ENCODE data around the gene SYT8. TPM values are rescaled to one million over a fixed set of nuclear protein-coding genes. Genes with fewer than 3 reads are reported as not detected.

SYT8 gene
- total RNA-seq, 2 donors from 2014 or later: not detected

DNA sequence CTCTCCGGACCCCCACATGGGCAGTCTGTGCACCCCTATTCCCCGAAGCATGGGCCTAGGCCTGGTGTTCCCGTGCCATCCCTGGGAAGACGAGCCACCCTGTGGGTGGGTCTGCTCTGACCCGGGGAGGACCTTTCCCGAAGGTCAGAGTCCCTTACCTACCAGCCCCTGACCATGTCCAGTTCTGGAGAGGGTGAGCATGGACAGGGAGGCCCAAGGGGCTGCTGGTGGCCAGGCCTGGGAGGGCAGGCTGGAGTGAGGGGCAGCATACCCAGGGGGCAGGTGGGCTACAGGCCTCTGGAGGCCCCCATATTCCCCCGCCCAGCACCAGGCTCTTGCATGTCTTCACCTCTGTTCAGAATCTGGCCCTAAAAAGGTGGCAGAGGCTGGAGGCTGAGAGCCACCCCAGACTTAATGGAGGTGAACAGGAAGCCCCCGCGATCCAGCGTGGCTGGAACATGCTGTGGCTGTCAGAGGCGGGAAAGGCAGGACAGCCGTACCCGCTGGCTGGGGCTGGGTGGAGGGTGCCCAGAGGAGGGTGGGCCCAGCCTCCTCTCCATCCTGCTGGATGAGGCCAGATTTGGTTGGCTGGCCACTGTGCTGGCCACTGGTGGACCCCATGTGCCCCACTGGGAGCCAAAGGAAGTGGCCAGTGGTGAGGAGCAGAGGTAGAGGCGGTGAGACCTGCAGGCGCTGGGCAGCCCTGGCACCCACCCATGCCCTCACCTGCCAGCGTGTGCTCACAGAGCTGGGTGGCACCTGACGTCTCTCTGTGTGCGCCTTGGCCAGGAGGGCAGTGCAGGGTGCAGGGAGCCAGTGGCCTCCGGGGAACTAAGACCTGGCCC is 11.2 kb upstream of the SYT8 start:
- H3K27me3 Mint-ChIP-seq (ENCODE audit: low read depth): no peaks in the 10 kb centered on the region
- ATAC-seq (replicated peaks in 1 of 2) (no peak), DNase-seq (no peak)
- H3K4me1 Mint-ChIP-seq (ENCODE audit: low read depth): no peaks in the 10 kb centered on the region
- H3K9me3 Mint-ChIP-seq: peaks cover 4 to 5% of the 10 kb centered on the region in 2 donors
- no peak overlapping the region for H3K27ac Mint-ChIP-seq
- no peaks in the 10 kb centered on the region for H3K36me3 Mint-ChIP-seq (ENCODE audit: insufficient read depth in 2 of 2)
- H3K4me3 Mint-ChIP-seq: no peak overlapping the region

DNA sequence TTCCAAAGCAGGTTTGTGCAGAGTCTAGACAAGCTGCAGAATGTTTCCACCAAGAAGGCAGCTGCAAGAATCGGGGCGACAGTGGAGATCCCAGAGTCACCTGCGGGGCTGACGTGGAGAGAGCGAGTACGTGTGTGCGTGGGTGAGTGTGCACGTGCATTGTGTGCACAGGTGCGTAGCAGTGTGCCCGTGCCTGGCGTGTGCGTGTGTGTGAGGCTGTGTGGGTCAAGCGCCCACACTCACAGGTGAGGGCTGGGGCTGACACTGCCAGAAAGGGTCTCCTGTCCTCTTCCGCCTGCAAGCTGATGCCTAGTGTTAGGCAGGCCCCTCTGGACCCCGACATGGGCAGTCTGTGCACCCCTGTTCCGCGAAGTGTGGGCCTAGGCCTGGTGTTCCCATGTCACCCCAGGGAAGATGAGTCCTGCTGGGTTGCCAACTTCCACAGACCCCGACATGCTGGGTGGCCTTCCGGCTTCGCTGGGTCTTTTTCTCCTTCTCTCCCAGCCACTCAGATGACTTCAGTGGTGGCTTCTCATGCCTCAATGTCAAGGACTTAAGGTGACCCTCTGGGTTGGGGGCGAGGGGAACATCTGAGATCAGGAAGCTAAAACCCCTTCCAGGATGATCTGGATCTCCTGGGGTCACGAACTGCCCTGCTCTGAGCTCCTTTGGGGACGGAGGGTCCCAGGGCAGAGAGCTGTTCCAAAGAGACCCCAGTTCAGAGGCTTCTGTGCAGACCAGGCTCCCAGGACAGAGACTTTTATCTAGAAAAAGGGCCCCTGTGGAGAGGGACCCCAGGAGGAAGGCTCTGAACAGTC is 10.4 kb upstream of the SYT8 start:
- no peak for ATAC-seq (replicated peaks in 1 of 2)
- Mint-ChIP-seq H3K4me1 (ENCODE audit: low read depth) (no peaks in the 10 kb centered on the region), H3K9me3 (peaks cover 4% of the 10 kb centered on the region in 2 donors), H3K27ac (no peak overlapping the region), H3K4me3 (no peak overlapping the region), H3K36me3 (ENCODE audit: insufficient read depth in 2 of 2) (no peaks in the 10 kb centered on the region), H3K27me3 (ENCODE audit: low read depth) (no peaks in the 10 kb centered on the region)
- DNase-seq: no peak

DNA sequence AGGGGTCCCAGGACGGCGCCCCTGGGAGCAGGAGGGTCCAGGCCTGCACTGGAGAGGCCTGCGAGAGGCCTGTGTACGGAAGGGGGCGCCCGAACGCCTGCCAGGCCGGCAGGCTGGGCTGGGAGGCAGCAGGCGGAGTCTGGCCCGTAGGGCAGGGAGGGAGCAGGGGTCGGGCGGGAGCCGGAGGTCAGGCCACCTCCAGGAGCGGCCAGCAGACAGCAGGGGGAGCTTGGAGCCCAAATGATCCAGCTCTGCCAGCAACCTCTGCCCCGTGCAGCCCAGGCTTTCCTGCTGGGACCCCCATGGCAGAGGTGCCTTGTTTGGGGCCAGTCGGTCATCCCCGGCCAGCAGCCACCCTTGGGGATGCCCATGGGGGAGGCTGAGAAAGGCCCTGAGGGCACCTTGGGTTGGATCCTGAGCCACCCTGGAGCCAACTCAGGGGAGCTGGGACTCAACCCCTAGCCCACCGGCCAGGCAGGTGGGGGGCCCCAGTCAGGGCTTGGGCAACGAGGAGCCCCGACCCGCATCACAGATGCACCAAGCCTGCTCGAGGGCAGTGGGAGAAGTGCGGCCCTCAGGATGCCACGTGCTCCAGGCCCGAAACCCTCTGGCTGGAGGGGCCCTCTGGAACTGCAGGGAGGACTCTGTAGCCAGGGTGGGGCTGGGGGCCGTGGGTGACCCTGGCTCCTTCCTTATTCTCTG is 9.6 kb upstream of the SYT8 start:
- no peak for DNase-seq
- no peak for ATAC-seq (replicated peaks in 1 of 2)
- Mint-ChIP-seq H3K36me3 (ENCODE audit: insufficient read depth in 2 of 2) (no peaks in the 10 kb centered on the region), H3K4me3 (no peak overlapping the region), H3K4me1 (ENCODE audit: low read depth) (no peaks in the 10 kb centered on the region), H3K27me3 (ENCODE audit: low read depth) (no peaks in the 10 kb centered on the region), H3K27ac (no peak overlapping the region), H3K9me3 (peaks cover 2 to 4% of the 10 kb centered on the region in 2 donors)

DNA sequence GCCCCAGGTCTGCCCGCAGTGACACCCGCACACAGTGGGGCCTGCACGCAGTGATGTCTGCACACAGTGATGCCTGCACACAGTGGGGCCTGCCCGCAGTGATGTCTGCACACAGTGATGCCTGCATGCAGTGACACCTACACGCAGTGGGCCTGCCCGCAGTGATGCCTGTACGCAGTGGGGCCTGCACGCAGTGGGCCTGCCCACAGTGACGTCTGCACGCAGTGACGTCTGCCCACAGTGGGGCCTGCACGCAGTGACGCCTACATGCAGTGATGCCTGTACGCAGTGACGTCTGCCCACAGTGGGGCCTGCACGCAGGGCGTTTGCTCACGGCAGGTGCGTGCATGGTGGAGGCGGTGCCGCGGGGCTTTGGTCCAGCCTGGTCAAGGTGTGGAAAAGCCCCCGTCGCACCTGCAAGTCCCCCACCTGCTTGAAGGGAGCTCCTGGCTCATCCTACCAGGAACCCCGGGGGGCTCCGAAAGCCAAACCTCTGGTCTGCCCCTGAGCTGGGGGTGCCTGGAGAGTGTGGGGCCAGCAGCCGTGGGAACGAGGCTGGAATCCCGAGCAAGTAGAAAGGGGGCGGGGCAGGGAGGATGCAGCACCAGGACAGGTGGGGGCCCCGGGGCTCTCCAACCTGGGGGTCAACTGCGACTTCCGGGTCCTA is 8.9 kb upstream of the SYT8 start:
- DNase-seq (no peak), ATAC-seq (replicated peaks in 1 of 2) (no peak)
- Mint-ChIP-seq H3K27ac (no peak overlapping the region), H3K36me3 (ENCODE audit: insufficient read depth in 2 of 2) (no peaks in the 10 kb centered on the region), H3K9me3 (peaks cover 2 to 4% of the 10 kb centered on the region in 2 donors), H3K27me3 (ENCODE audit: low read depth) (no peaks in the 10 kb centered on the region), H3K4me3 (no peak overlapping the region), H3K4me1 (ENCODE audit: low read depth) (no peaks in the 10 kb centered on the region)

DNA sequence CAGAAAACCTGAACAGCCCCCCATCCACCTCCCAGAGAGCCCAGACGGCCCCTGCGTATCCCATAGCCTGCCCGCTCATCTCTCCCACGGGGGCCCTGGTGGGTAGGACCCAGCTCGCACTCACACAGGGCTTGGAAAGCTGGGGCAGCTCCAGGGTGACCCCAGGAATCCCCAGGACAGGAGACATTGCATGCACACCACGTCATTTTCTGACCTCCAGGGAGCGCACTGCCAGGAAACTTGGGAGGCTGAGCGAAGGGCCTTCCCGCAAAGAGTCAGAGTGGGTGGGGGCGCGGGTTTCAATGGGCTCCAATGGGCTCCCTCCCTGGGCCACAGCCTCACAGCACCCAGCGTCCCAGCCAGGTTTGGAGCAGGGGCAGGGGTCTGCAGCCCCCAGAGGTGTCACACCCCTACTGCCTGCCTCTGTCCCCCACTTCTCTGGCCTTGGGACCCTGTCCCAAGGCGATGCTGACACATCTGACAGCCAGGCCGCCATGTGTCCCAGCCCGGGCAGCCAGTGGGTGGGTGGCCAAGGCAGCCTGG is 8.2 kb upstream of the SYT8 start:
- no peak overlapping the region for H3K27ac Mint-ChIP-seq
- no peaks in the 10 kb centered on the region for H3K27me3 Mint-ChIP-seq (ENCODE audit: low read depth)
- H3K36me3 Mint-ChIP-seq (ENCODE audit: insufficient read depth in 2 of 2): no peaks in the 10 kb centered on the region
- no peak for DNase-seq
- H3K9me3 Mint-ChIP-seq: peaks cover 0 to 3% of the 10 kb centered on the region in 2 donors
- H3K4me1 Mint-ChIP-seq (ENCODE audit: low read depth): no peaks in the 10 kb centered on the region
- no peak for ATAC-seq (replicated peaks in 1 of 2)
- no peak overlapping the region for H3K4me3 Mint-ChIP-seq

DNA sequence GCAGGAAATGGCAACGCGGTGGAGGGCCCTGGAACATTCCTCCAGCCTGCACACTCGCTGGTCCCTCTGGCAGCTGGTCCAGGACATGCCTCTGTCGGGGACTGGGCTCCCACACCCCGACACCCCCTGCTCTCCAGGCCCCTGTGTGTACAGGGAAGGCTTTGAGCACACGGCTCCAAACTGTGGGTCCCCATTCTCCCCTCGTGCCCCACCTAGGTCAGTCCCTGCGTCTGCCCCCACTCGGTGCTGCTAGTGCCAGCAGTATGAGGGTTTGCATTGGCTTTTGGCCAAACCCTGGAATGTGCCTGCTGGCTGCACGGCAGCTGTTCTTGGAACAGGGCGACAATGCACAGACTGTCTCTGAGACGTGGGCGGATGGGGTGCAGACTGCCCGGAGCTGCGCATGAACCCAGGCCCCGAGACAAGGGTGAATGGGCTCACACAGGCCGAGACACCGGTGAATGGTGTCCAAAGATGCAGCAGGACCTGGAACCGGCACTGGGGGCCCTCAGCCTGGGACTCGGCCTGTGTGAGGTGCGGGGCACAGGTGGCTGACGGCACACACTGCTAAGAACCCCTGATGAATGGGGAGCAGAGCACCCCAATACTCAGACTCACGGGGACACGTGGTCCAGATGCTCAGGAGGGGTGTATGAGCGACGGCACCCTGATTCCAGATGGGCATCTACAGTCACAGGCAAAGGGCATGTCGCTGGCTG is 7.5 kb upstream of the SYT8 start:
- Mint-ChIP-seq H3K9me3 (no peaks in the 10 kb centered on the region), H3K36me3 (ENCODE audit: insufficient read depth in 2 of 2) (no peaks in the 10 kb centered on the region), H3K27me3 (ENCODE audit: low read depth) (no peaks in the 10 kb centered on the region), H3K27ac (no peak overlapping the region), H3K4me1 (ENCODE audit: low read depth) (no peaks in the 10 kb centered on the region), H3K4me3 (no peak overlapping the region)
- no peak for ATAC-seq (replicated peaks in 1 of 2)
- no peak for DNase-seq

DNA sequence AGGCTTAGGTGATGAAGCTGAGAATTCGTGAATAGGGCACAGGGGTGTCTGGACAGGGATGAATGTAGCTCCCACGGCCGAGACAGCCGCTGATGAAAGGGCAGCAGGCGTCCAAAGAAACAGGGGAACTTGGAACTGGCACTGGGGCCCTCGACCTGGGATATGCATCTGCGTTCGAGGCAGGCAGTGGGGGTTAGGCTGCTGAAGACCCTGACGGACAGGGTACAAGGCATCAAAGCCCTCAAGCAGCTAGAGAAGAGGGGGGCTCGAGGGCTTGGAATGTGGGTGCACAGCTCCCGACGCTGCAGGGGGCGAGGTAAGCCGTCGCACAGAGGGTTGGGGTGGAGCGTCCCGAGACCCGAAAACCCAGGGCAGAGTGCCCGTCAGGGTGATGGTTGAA is 6.9 kb upstream of the SYT8 start:
- no peaks in the 10 kb centered on the region for H3K27me3 Mint-ChIP-seq (ENCODE audit: low read depth)
- ATAC-seq (replicated peaks in 1 of 2): no peak
- no peak overlapping the region for H3K27ac Mint-ChIP-seq
- H3K4me3 Mint-ChIP-seq: no peak overlapping the region
- no peaks in the 10 kb centered on the region for H3K4me1 Mint-ChIP-seq (ENCODE audit: low read depth)
- no peaks in the 10 kb centered on the region for H3K36me3 Mint-ChIP-seq (ENCODE audit: insufficient read depth in 2 of 2)
- H3K9me3 Mint-ChIP-seq: no peaks in the 10 kb centered on the region
- DNase-seq: no peak

DNA sequence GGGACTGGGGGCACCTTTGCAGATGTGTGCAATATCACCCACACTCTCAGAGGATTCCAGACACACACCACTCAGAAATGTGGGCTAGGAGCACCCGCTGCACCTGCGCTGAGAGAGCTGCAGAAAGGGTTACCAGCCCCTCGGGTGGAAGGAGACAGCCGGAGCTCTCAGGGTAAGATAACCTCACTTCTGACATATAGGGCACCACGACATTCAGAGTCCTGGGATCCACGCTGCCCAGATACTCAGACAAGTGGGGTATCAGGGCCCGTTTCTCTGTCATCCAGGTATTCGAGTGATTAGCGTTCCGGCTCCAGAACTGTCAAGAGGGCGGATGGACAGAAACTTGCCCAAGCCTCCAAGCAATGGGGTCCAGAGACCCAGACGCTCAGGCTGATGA is 6.2 kb upstream of the SYT8 start:
- H3K9me3 Mint-ChIP-seq: no peaks in the 10 kb centered on the region
- H3K4me1 Mint-ChIP-seq (ENCODE audit: low read depth): no peaks in the 10 kb centered on the region
- H3K36me3 Mint-ChIP-seq (ENCODE audit: insufficient read depth in 2 of 2): no peaks in the 10 kb centered on the region
- no peaks in the 10 kb centered on the region for H3K27me3 Mint-ChIP-seq (ENCODE audit: low read depth)
- no peak for ATAC-seq (replicated peaks in 1 of 2)
- DNase-seq: no peak
- no peak overlapping the region for H3K27ac Mint-ChIP-seq
- H3K4me3 Mint-ChIP-seq: no peak overlapping the region

DNA sequence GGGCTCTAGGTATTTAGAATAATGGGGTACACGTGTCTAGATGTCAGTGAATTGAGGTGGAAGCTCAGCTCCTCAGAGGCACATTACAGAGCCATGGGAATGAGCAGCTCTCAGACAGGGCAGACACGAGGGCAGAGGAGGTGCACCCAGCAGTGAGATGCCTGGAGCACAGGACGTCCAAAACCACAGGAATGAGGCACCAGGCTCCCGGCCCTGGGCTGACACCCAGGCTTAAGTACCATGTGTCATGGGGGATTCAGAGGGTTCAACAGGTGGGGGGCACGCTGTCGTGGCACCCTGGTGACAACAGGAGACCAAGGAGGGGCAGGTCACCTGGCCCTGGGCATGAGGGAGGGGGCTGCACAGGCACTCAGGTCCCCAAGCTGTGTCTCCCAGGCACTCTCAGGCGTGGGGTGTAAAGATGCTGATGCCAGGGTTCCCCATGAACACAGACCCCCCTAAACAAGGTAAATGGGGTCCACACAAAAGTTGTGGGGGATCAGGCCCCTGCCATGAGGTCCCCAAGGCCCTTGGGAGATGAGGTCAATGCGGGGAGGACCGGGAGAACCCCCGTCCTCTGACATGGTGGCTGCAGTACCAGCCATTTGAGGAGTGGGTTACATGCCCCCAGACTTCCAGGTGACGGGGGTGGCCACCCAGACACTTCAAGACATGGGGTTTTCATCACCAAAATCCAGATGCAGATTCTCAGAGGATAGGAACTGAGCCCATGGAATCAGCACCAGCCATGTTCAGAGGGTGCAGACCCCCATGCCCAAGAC is 5.6 kb upstream of the SYT8 start:
- H3K9me3 Mint-ChIP-seq: no peaks in the 10 kb centered on the region
- no peak overlapping the region for H3K27ac Mint-ChIP-seq
- no peak overlapping the region for H3K4me3 Mint-ChIP-seq
- no peaks in the 10 kb centered on the region for H3K36me3 Mint-ChIP-seq (ENCODE audit: insufficient read depth in 2 of 2)
- H3K4me1 Mint-ChIP-seq (ENCODE audit: low read depth): no peaks in the 10 kb centered on the region
- no peak for ATAC-seq (replicated peaks in 1 of 2)
- H3K27me3 Mint-ChIP-seq (ENCODE audit: low read depth): no peaks in the 10 kb centered on the region
- no peak for DNase-seq

DNA sequence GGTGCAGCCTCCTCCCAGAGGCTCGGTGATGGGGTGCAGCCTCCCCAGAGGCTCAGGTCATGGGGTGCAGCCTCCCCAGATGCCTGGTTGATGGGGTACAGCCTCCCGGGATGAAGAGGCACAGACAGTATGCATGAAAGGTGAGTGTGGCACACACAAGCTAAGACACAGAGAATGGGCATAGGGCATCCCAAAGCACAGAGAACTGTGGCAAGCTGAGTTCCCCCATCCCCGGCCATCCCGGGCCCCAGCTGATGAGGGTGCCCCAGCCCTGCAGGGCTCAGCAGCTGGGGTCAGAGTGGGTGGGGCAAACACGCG is 4.8 kb upstream of the SYT8 start:
- Mint-ChIP-seq H3K4me1 (ENCODE audit: low read depth) (no peaks in the 10 kb centered on the region), H3K27ac (no peak overlapping the region), H3K36me3 (ENCODE audit: insufficient read depth in 2 of 2) (no peaks in the 10 kb centered on the region), H3K4me3 (no peak overlapping the region), H3K27me3 (ENCODE audit: low read depth) (no peaks in the 10 kb centered on the region), H3K9me3 (no peaks in the 10 kb centered on the region)
- no peak for DNase-seq
- no peak for ATAC-seq (replicated peaks in 1 of 2)

DNA sequence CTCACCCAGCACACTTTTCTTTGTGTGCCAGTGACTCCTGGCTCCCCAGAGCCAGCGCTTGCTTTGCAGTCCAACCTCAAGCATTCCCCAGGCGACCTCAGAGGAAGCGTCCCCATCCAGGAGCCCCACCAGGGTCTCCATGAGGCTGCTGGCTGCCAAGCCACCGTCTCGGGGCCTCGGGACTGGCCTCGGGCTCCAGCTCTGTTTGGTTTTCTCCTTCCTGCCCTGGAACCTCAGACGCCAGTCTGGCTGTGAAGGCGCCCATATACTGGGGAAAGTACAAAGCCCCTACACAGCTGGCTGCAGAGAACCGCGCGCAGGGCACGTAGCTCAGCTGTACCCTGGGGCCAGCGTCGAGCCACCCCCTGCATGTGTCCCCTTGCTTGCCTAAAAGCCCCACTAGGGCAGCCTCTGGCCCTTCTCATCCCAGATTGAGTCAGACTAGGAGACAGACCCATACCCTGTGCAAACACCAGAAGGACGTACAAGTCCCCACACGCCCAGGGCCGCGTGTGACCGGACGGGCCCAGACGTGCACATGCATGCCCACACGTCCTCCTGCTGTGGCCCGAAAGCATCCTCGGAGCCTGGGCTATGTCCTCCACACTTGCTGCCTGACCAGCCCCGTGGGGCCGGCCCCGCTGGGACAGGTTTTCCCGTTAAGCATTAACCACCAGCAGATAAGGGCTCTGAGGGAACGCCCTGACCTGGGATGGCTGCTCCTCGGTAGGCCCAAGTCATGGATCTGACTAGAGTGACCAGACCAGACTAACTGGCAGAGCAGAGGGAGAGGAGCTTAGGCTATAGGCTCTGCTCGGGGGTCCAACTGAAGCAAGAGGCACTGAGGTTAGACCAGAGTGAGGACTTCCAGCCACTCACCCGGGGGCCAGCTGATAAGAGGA is 4.2 kb upstream of the SYT8 start:
- ATAC-seq (replicated peaks in 1 of 2) (no peak), DNase-seq (no peak)
- Mint-ChIP-seq H3K4me3 (no peak overlapping the region), H3K36me3 (ENCODE audit: insufficient read depth in 2 of 2) (no peaks in the 10 kb centered on the region), H3K27ac (no peak overlapping the region), H3K27me3 (ENCODE audit: low read depth) (no peaks in the 10 kb centered on the region), H3K9me3 (no peaks in the 10 kb centered on the region), H3K4me1 (ENCODE audit: low read depth) (no peaks in the 10 kb centered on the region)
